Measurements from ENCODE around the gene ULBP1.
"Not testable (repeated sequence)": the region's sequence is repeated elsewhere in the genome, so short reads cannot be mapped to it uniquely, and the experiment has no call there.

ULBP1 gene

GRCh38 chr6:149963462-149964307, at the start of gene ULBP1:
Gene ULBP1, plus strand, starts transcription at chr6:149963943. Its CDS starts 107 bp downstream, at chr6:149964050.
- Mint-ChIP-seq H3K27ac (peak within 1 kb of the TSS; percentile 94), H3K4me3 (peak within 1 kb of the TSS; percentile 91 to 93), H3K27me3 (peaks cover 76 to 95% of the 10 kb centered on the region in 2 donors), H3K9me3 (no peaks in the 10 kb centered on the region), H3K4me1 (peaks cover 30 to 39% of the 10 kb centered on the region in 2 donors), H3K36me3 (peaks cover 5 to 6% of the 10 kb centered on the region in 2 donors)
- peak; percentile 72 to 78 for ATAC-seq (replicated peaks)
- peak; percentile 69 for DNase-seq

GRCh38 chr6:149915970-149916865, 47.5 kb upstream of the ULBP1 start:
- H3K27me3 Mint-ChIP-seq: peaks cover 55 to 58% of the 10 kb centered on the region in 2 donors
- no peak overlapping the region for H3K27ac Mint-ChIP-seq
- H3K36me3 Mint-ChIP-seq: no peaks in the 10 kb centered on the region
- no peak for DNase-seq
- ATAC-seq (replicated peaks): no peak
- no peak overlapping the region for H3K4me3 Mint-ChIP-seq
- peaks cover 7 to 19% of the 10 kb centered on the region in 2 donors for H3K4me1 Mint-ChIP-seq
- no peaks in the 10 kb centered on the region for H3K9me3 Mint-ChIP-seq

- H3K9me3 Mint-ChIP-seq: no peaks in the 10 kb centered on the region
- peaks cover 12 to 28% of the 10 kb centered on the region in 2 donors for H3K4me1 Mint-ChIP-seq
- peaks cover 66% of the 10 kb centered on the region in 2 donors for H3K27me3 Mint-ChIP-seq
- ATAC-seq (replicated peaks) (peak in 1 of 2 donors; percentile 24), DNase-seq (no peak)
- H3K27ac Mint-ChIP-seq: no peak overlapping the region
- no peak overlapping the region for H3K4me3 Mint-ChIP-seq
- no peaks in the 10 kb centered on the region for H3K36me3 Mint-ChIP-seq
Observed at GRCh38 chr6:149917679-149918078, 46.1 kb upstream of the ULBP1 start.

GRCh38 chr6:149918151-149918905, 45.4 kb upstream of the ULBP1 start:
- no peaks in the 10 kb centered on the region for H3K36me3 Mint-ChIP-seq
- no peaks in the 10 kb centered on the region for H3K9me3 Mint-ChIP-seq
- H3K27me3 Mint-ChIP-seq: peaks cover 66% of the 10 kb centered on the region in 2 donors
- no peak for DNase-seq
- no peak overlapping the region for H3K4me3 Mint-ChIP-seq
- peaks cover 19 to 35% of the 10 kb centered on the region in 2 donors for H3K4me1 Mint-ChIP-seq
- peak overlapping the region; percentile 33 for H3K27ac Mint-ChIP-seq
- ATAC-seq (replicated peaks): no peak

- Mint-ChIP-seq H3K27me3 (peaks cover 66 to 70% of the 10 kb centered on the region in 2 donors), H3K4me1 (peaks cover 23 to 39% of the 10 kb centered on the region in 2 donors)
- H3K27ac Mint-ChIP-seq, H3K36me3 Mint-ChIP-seq, H3K9me3 Mint-ChIP-seq, H3K4me3 Mint-ChIP-seq: not testable (repeated sequence)
- DNase-seq: peak; percentile 36
- peak; percentile 75 for ATAC-seq (replicated peaks)
Observed at GRCh38 chr6:149919126-149919833, 44.5 kb upstream of the ULBP1 start.

- Mint-ChIP-seq H3K9me3 (no peaks in the 10 kb centered on the region), H3K27ac (no peak overlapping the region), H3K4me3 (no peak overlapping the region), H3K4me1 (peaks cover 23 to 39% of the 10 kb centered on the region in 2 donors), H3K27me3 (peaks cover 68 to 76% of the 10 kb centered on the region in 2 donors), H3K36me3 (no peaks in the 10 kb centered on the region)
- no peak for ATAC-seq (replicated peaks)
- DNase-seq: no peak
Observed at GRCh38 chr6:149919834-149920225, 43.9 kb upstream of the ULBP1 start.

- H3K4me1 Mint-ChIP-seq: peaks cover 31 to 51% of the 10 kb centered on the region in 2 donors
- DNase-seq (no peak), ATAC-seq (replicated peaks) (no peak)
- H3K9me3 Mint-ChIP-seq: no peaks in the 10 kb centered on the region
- no peaks in the 10 kb centered on the region for H3K36me3 Mint-ChIP-seq
- H3K4me3 Mint-ChIP-seq: no peak overlapping the region
- no peak overlapping the region for H3K27ac Mint-ChIP-seq
- H3K27me3 Mint-ChIP-seq: peaks cover 83 to 87% of the 10 kb centered on the region in 2 donors
Observed at GRCh38 chr6:149921361-149921760, 42.4 kb upstream of the ULBP1 start.

- H3K36me3 Mint-ChIP-seq; H3K9me3 Mint-ChIP-seq; ATAC-seq (replicated peaks); DNase-seq; H3K27ac Mint-ChIP-seq: not testable (repeated sequence)
- Mint-ChIP-seq H3K4me1 (peaks cover 32 to 54% of the 10 kb centered on the region in 2 donors), H3K27me3 (peaks cover 84 to 87% of the 10 kb centered on the region in 2 donors), H3K4me3 (peak overlapping the region; percentile 81 to 83)
Observed at GRCh38 chr6:149922091-149922490, 41.7 kb upstream of the ULBP1 start.

GRCh38 chr6:149922642-149923326, 41.0 kb upstream of the ULBP1 start, which contains the start of gene RAET1G:
Gene RAET1G, minus strand, starts transcription at chr6:149923121. Its CDS starts 111 bp downstream, at chr6:149923010.
- H3K9me3 Mint-ChIP-seq: peaks cover 0 to 2% of the 10 kb centered on the region in 2 donors
- peaks cover 91 to 94% of the 10 kb centered on the region in 2 donors for H3K27me3 Mint-ChIP-seq
- ATAC-seq (replicated peaks): peak; percentile 87 to 88
- no peak within 1 kb of the TSS for H3K27ac Mint-ChIP-seq
- peak; percentile 73 for DNase-seq
- H3K4me1 Mint-ChIP-seq: peaks cover 30 to 54% of the 10 kb centered on the region in 2 donors
- H3K4me3 Mint-ChIP-seq: peak within 1 kb of the TSS; percentile 81 to 83
- peaks cover 0 to 3% of the 10 kb centered on the region in 2 donors for H3K36me3 Mint-ChIP-seq

GRCh38 chr6:149923327-149923986, 40.3 kb upstream of the ULBP1 start:
- DNase-seq (no peak), ATAC-seq (replicated peaks) (no peak)
- Mint-ChIP-seq H3K9me3 (peaks cover 0 to 2% of the 10 kb centered on the region in 2 donors), H3K27me3 (peaks cover 93 to 97% of the 10 kb centered on the region in 2 donors), H3K4me1 (peaks cover 29 to 49% of the 10 kb centered on the region in 2 donors), H3K27ac (no peak overlapping the region), H3K4me3 (peak overlapping the region; percentile 81 to 83), H3K36me3 (peaks cover 0 to 3% of the 10 kb centered on the region in 2 donors)

- Mint-ChIP-seq H3K27ac (no peak overlapping the region), H3K4me1 (peaks cover 26 to 40% of the 10 kb centered on the region in 2 donors), H3K36me3 (peaks cover 0 to 3% of the 10 kb centered on the region in 2 donors), H3K9me3 (peaks cover 0 to 2% of the 10 kb centered on the region in 2 donors), H3K4me3 (peak overlapping the region in 1 of 2 donors; percentile 12), H3K27me3 (peaks cover 93 to 97% of the 10 kb centered on the region in 2 donors)
- ATAC-seq (replicated peaks) (no peak), DNase-seq (no peak)
Observed at GRCh38 chr6:149924206-149924932, 39.4 kb upstream of the ULBP1 start.

- Mint-ChIP-seq H3K4me1 (peaks cover 25 to 35% of the 10 kb centered on the region in 2 donors), H3K36me3 (peaks cover 0 to 3% of the 10 kb centered on the region in 2 donors), H3K9me3 (peaks cover 0 to 2% of the 10 kb centered on the region in 2 donors), H3K27ac (no peak overlapping the region), H3K4me3 (no peak overlapping the region), H3K27me3 (peaks cover 93 to 97% of the 10 kb centered on the region in 2 donors)
- ATAC-seq (replicated peaks) (no peak), DNase-seq (no peak)
Observed at GRCh38 chr6:149924933-149925252, 38.9 kb upstream of the ULBP1 start.

Data from stimulated activated naive B cell treated with anti-CD40 and anti-IgM and Interleukin-4, amounts not matched to agents 10 μg/mL and 1 μg/mL and 100 μg/mL, for 72 hours (primary cell).